ENCODE results near the gene AP3B1. TPM values are rescaled to one million over a fixed set of nuclear protein-coding genes. Genes with fewer than 3 reads are reported as not detected.
"Not testable (repeated sequence)": the region's sequence is repeated elsewhere in the genome, so short reads cannot be mapped to it uniquely, and the experiment has no call there.

The AP3B1 gene
- total RNA-seq, 3 donors from 2014 or later, result 38.5 to 55.6 (median 52.1) TPM

GRCh38 chr5:78077369-78078068 lies 217.0 kb downstream of the AP3B1 start:
- DNase-seq (no peak), ATAC-seq (no peak)
- Histone ChIP-seq H3K4me3 (no peak overlapping the region), H3K36me3 (ENCODE audit: low read depth) (no peaks in the 10 kb centered on the region), H3K4me1 (ENCODE audit: low read depth) (no peaks in the 10 kb centered on the region), H3K9me3 (no peaks in the 10 kb centered on the region)
- intact Hi-C loops (cut with DNase I, micrococcal nuclease), result no loop called here
- TF ChIP-seq CTCF (IDR thresholded peaks at IDR 0.05), result no peak

- no peaks in the 10 kb centered on the region for H3K9me3 ChIP-seq
- no peak overlapping the region for H3K4me3 ChIP-seq
- TF ChIP-seq CTCF (IDR thresholded peaks at IDR 0.05), result no peak
- intact Hi-C loops (cut with DNase I, micrococcal nuclease), result no loop called here
- H3K36me3 ChIP-seq (ENCODE audit: low read depth), result no peaks in the 10 kb centered on the region
- ATAC-seq, result no peak
- H3K4me1 ChIP-seq (ENCODE audit: low read depth), result no peaks in the 10 kb centered on the region
- no peak for DNase-seq
These were observed 218.1 kb downstream of the AP3B1 start for GRCh38 chr5:78076351-78076750.

GRCh38 chr5:78075301-78075700 lies 219.2 kb downstream of the AP3B1 start:
- Histone ChIP-seq H3K4me3 (no peak overlapping the region), H3K9me3 (no peaks in the 10 kb centered on the region), H3K36me3 (ENCODE audit: low read depth) (no peaks in the 10 kb centered on the region), H3K4me1 (ENCODE audit: low read depth) (no peaks in the 10 kb centered on the region)
- no peak for DNase-seq
- no peak for ATAC-seq
- intact Hi-C loops (cut with DNase I, micrococcal nuclease), result no loop called here
- no peak for TF ChIP-seq CTCF (IDR thresholded peaks at IDR 0.05)

GRCh38 chr5:78070691-78071090 lies 223.8 kb downstream of the AP3B1 start:
- DNase-seq; H3K4me1 ChIP-seq (ENCODE audit: low read depth); intact Hi-C loops (cut with DNase I, micrococcal nuclease); ATAC-seq; H3K36me3 ChIP-seq (ENCODE audit: low read depth); H3K4me3 ChIP-seq; H3K9me3 ChIP-seq: not testable (repeated sequence)

- ATAC-seq; H3K4me1 ChIP-seq (ENCODE audit: low read depth); DNase-seq; intact Hi-C loops (cut with DNase I, micrococcal nuclease); H3K9me3 ChIP-seq; H3K36me3 ChIP-seq (ENCODE audit: low read depth); H3K4me3 ChIP-seq: not testable (repeated sequence)
These were observed 226.9 kb downstream of the AP3B1 start for GRCh38 chr5:78067581-78067980.

- intact Hi-C loops (cut with DNase I, micrococcal nuclease); ATAC-seq; H3K4me3 ChIP-seq; H3K9me3 ChIP-seq; DNase-seq; H3K36me3 ChIP-seq (ENCODE audit: low read depth); H3K4me1 ChIP-seq (ENCODE audit: low read depth): not testable (repeated sequence)
These were observed 227.8 kb downstream of the AP3B1 start for GRCh38 chr5:78066722-78067121.

- intact Hi-C loops (cut with DNase I, micrococcal nuclease), result no loop called here
- H3K4me1 ChIP-seq (ENCODE audit: low read depth), result no peaks in the 10 kb centered on the region
- H3K36me3 ChIP-seq (ENCODE audit: low read depth), result no peaks in the 10 kb centered on the region
- no peak for DNase-seq
- H3K9me3 ChIP-seq, result peaks cover 8% of the 10 kb centered on the region
- no peak for ATAC-seq
- no peak for TF ChIP-seq CTCF (IDR thresholded peaks at IDR 0.05)
- no peak overlapping the region for H3K4me3 ChIP-seq
These were observed 228.8 kb downstream of the AP3B1 start for GRCh38 chr5:78065663-78066062.
